ENCODE results near the gene DIP2B.

GRCh38 chr12:50610171-50610570, 105.4 kb downstream of the DIP2B start:
- TF ChIP-seq CTCF (conservative IDR thresholded peaks at IDR 0.05; ENCODE audit: low read length) (no peak), EZH2phosphoT487 (IDR thresholded peaks at IDR 0.05; ENCODE audit: borderline replicate concordance, low read depth, low read length) (no peak)
